ENCODE data around the gene LGALS12. TPM values are rescaled to one million over a fixed set of nuclear protein-coding genes. Genes with fewer than 3 reads are reported as not detected.
A peak's percentile ranks its signal among the peaks of the same experiment; 100 is the strongest.
"Not testable (repeated sequence)": the region's sequence is repeated elsewhere in the genome, so short reads cannot be mapped to it uniquely, and the experiment has no call there.

Gene LGALS12
- total RNA-seq, 1 donor: 1.9 TPM

GRCh38 chr11:63531074-63531792 is 25.3 kb downstream of the LGALS12 start:
- peak in 2 of 3 donors; percentile 41 to 62 for DNase-seq (ENCODE audit: low read depth in 2 of 3, low spot score in 2 of 3)

DNA sequence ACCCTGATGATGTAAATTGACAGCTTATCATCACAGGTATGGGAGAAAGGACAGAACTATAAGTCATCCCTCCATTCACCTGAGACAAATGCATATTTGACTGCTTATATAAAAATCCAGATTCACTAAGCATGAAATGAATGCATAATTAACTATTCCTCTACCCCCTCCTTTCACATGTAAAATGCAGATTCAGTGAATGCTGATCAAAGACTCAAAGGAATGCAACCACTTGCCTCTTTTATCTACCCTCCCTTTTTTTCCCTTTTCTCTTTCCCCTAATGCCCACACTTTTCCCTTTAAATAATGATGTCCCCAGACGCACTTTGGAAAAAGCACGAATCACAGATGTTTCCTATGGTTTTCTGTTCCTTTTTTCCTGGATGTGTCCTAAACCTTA is 26.2 kb downstream of the LGALS12 start:
- DNase-seq (ENCODE audit: low read depth in 2 of 3, low spot score in 2 of 3): no peak

GRCh38 chr11:63532799-63533475 is 27.1 kb downstream of the LGALS12 start:
- DNase-seq (ENCODE audit: low read depth in 2 of 3, low spot score in 2 of 3): no peak

- DNase-seq (ENCODE audit: low read depth in 2 of 3, low spot score in 2 of 3): no peak
These were observed 28.2 kb downstream of the LGALS12 start for GRCh38 chr11:63534076-63534475.

GRCh38 chr11:63534895-63535461 is 29.1 kb downstream of the LGALS12 start:
- no peak for DNase-seq (ENCODE audit: low read depth in 2 of 3, low spot score in 2 of 3)

- DNase-seq (ENCODE audit: low read depth in 2 of 3, low spot score in 2 of 3): no peak
These were observed 29.9 kb downstream of the LGALS12 start for GRCh38 chr11:63535734-63536133.

GRCh38 chr11:63536669-63537292 is 30.9 kb downstream of the LGALS12 start, which contains the start of gene PLAAT4:
TSS of gene PLAAT4 (plus strand) at chr11:63536808. CDS start at chr11:63536869, 61 bp downstream.
- DNase-seq (ENCODE audit: low read depth in 2 of 3, low spot score in 2 of 3): peak in 2 of 3 donors; percentile 45 to 53

- DNase-seq (ENCODE audit: low read depth in 2 of 3, low spot score in 2 of 3): no peak
These were observed 31.6 kb downstream of the LGALS12 start for GRCh38 chr11:63537293-63538101.

GRCh38 chr11:63542506-63542905 is 36.6 kb downstream of the LGALS12 start:
- DNase-seq (ENCODE audit: low read depth in 2 of 3, low spot score in 2 of 3): not testable (repeated sequence)

GRCh38 chr11:63543711-63544110 is 37.8 kb downstream of the LGALS12 start:
- no peak for DNase-seq (ENCODE audit: low read depth in 2 of 3, low spot score in 2 of 3)

- DNase-seq (ENCODE audit: low read depth in 2 of 3, low spot score in 2 of 3): no peak
These were observed 41.2 kb downstream of the LGALS12 start for GRCh38 chr11:63547061-63547460.

GRCh38 chr11:63548178-63548577 is 42.3 kb downstream of the LGALS12 start:
- DNase-seq (ENCODE audit: low read depth in 2 of 3, low spot score in 2 of 3): no peak

GRCh38 chr11:63549411-63549810 is 43.5 kb downstream of the LGALS12 start:
- DNase-seq (ENCODE audit: low read depth in 2 of 3, low spot score in 2 of 3): no peak

GRCh38 chr11:63550156-63550700 is 44.3 kb downstream of the LGALS12 start:
- DNase-seq (ENCODE audit: low read depth in 2 of 3, low spot score in 2 of 3): not testable (repeated sequence)

DNA sequence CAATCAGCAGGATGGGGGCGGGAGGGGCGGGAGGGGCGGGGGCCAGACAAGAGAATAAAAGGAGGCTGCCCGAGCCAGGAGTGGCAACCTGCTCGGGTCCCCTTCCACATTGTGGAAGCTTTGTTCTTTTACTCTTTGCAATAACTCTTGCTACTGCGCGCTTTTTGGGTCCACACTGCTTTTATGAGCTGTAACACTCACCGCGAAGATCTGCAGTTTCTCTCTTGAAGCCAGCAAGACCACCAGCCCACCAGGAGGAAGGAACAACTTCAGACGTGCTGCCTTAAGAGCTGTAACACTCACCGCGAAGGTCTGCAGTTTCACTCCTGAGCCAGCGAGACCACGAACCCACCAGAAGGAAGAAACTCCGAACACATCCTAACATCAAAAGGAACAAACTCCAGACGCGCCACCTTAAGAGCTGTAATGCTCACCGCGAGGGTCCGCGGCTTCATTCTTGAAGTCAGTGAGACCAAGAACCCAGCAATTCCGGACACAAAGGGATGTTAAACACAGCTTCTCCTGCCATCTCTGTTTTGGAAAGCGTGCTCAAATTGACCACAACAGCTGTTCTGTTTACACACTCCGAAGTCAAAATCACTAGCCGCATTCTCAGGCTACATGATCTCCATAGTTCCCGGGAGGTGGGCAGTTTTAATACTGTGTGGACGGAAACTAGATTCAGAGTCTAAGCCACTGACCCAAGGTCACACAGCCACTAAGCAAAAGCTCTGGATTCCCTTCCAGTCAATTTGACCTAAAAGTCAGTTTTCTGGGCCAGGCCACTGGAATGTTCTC is 45.4 kb downstream of the LGALS12 start:
- DNase-seq (ENCODE audit: low read depth in 2 of 3, low spot score in 2 of 3): peak in 1 of 3 donors; percentile 52

- no peak for DNase-seq (ENCODE audit: low read depth in 2 of 3, low spot score in 2 of 3)
These were observed 46.0 kb downstream of the LGALS12 start for GRCh38 chr11:63551889-63552266.

- no peak for DNase-seq (ENCODE audit: low read depth in 2 of 3, low spot score in 2 of 3)
These were observed 47.0 kb downstream of the LGALS12 start for GRCh38 chr11:63552921-63553320.

DNA sequence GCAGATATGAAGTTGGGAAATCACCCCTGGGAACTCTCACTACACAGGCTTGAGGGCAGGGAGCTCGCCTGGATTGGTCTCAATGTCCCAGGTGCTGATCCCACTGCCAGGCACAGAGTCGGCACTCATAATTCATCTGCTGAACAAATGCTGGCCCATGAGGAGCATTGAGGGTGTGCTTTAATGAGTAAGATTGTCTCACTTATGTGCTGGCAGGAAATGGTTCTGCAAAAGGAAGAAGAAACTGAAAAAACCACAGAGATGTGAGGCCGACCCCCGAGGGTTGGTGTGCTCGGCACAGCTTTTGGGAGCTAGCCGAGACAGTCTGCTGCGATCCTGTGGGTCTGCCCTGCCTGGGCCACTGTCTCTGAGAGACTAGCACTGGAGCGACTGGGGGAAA is 47.9 kb downstream of the LGALS12 start:
- peak in 2 of 3 donors; percentile 62 to 74 for DNase-seq (ENCODE audit: low read depth in 2 of 3, low spot score in 2 of 3)

GRCh38 chr11:63554877-63555223 is 49.0 kb downstream of the LGALS12 start:
- DNase-seq (ENCODE audit: low read depth in 2 of 3, low spot score in 2 of 3): no peak
